GM21825 (cell line): Measurements from ENCODE around the gene SIN3B.

ENCODE experiments used
- ATAC-seq: cut with Tn5 transposase; IDR thresholded peaks from one replicate; pipeline ENCODE4 v1.9.1; 2021; ENCODE audit warnings: mild to moderate bottlenecking, moderate library complexity; ENCODE audit not compliant: unreplicated experiment

SIN3B gene

GRCh38 chr19:16822648-16823047 is 6.5 kb upstream of the SIN3B start:
- no peak for ATAC-seq

DNA sequence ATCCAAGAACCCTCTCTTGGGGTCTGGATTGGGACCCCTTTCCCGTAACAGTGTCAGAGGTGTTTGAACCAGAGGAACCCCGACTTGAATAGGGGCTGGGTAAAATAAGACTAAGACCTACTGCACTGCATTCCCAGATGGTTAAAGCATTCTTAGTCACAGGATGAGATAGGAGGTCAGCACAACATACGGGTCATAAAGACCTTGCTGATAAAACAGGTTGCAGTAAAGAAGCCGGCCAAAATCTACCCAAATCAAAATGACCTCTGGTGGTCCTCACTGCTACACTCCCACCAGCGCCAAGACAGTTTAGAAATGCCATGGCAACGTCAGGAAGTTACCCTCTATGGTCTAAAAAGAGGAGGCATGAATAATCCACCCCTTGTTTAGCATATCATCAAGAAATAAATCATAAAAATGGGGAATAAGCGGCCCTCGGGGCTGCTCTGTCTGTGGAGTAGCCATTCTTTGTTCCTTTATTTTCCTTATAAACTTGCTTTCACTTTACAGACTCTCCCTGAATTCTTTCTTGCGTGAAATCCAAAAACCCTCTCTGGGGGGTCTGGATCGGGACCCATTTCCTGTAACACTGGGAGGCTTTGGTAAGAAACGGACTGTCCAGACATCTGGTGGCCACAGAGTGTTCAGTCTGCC is 4.4 kb upstream of the SIN3B start:
- no peak for ATAC-seq

DNA sequence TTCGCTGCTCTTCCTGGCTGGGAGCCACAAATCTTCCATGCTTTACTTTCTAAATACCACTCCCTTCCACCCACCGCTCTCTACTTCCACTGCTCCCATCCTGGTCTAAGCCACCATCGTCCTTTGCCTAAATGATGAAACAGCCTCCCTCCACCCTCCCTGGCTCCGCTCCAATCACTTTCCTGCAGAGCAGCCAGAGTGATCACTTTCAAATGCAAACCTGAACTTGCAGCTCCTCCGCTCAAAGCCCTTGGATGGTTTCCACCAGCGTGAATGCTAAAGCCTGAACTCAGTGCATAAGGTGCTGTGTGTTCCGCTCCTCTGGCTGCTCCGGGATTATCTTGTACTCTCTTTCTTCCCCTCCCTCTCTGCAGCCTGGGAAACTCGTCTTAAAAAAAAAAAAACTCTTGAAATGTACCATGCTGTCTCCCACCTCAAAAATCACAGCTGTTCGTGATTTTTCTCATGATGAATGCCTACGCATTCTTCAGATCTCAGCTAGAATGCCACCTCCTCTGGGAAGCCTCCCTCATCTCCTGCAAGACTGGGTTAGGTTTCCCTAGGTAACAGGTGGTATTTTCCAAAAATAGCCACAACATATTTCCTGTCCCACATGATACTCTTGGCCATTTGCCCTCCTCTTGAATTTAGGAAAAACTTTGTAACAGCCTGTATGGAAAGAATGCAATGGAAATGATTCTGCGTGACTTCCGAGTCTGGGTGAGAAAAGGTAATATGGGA is 3.7 kb upstream of the SIN3B start:
- ATAC-seq: no peak

- ATAC-seq: no peak
Observed at GRCh38 chr19:16829822-16830289, 658 bp downstream of the SIN3B start.

GRCh38 chr19:16830679-16831078 is 1.5 kb downstream of the SIN3B start:
- no peak for ATAC-seq

- no peak for ATAC-seq
Observed at GRCh38 chr19:16831531-16831930, 2.3 kb downstream of the SIN3B start.

DNA sequence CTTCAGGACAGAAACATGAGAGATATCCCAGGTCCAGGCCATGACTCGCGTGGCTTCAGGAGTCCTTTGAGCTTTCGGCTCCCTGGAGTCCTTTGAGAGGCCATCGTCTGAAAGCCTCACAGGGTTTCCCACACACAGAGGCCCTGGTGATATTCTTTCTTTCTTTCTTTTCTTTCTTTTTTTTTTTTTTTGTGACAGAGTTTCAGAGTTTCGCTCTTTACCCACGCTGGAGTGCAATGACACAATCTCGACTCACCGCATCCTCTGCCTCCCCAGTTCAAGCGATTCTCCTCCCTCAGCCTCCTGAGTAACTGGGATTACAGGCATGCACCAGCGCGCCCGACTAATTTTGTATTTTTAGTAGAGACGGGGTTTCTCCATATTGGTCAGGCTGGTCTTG is 5.5 kb downstream of the SIN3B start:
- no peak for ATAC-seq

- no peak for ATAC-seq
Observed at GRCh38 chr19:16836115-16837034, 7.2 kb downstream of the SIN3B start.

DNA sequence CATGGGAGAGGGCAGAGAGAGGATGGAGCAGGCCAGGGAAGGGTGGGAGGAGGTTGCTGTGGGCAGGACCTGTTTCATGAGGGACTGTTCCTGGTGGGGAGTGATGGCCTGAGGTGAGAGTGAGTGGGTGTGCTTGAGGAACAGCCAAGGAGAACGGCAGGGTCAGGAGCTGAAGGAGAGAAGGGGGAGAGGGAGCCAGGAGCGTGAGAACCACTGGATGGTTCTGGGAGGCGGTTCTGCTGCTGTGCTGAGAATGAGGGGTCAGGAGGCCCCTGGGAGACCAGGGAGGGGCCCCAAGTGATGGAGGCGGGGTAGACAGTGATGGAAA is 7.8 kb downstream of the SIN3B start:
- no peak for ATAC-seq

- no peak for ATAC-seq
Observed at GRCh38 chr19:16841391-16841926, 12.3 kb downstream of the SIN3B start.

GRCh38 chr19:16846901-16847300 is 17.7 kb downstream of the SIN3B start:
- ATAC-seq: no peak

- ATAC-seq: no peak
Observed at GRCh38 chr19:16847430-16847829, 18.2 kb downstream of the SIN3B start.

- ATAC-seq: no peak
Observed at GRCh38 chr19:16849168-16849567, 20.0 kb downstream of the SIN3B start.

DNA sequence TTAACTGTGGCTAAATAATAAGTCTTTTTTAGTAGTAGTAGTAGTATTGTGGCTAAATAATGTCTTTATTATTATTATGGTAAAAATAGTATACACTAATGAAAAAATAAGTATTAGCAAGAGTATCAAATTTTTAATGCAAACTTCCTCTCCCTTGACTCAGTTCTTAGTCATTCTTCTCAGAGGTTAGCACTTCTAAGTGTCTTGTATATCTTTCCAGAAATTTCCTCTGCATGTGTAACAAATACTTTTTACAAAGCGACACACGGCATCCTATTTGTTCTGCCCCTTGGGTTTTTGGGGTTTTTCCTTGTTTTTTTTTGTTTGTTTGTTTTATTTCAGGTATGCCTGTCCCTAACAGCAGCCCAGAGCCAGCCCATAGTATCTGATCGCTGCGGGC is 20.9 kb downstream of the SIN3B start:
- ATAC-seq: no peak

- no peak for ATAC-seq
Observed at GRCh38 chr19:16851031-16851712, 22.0 kb downstream of the SIN3B start.

- ATAC-seq: no peak
Observed at GRCh38 chr19:16853066-16853465, 23.9 kb downstream of the SIN3B start.

DNA sequence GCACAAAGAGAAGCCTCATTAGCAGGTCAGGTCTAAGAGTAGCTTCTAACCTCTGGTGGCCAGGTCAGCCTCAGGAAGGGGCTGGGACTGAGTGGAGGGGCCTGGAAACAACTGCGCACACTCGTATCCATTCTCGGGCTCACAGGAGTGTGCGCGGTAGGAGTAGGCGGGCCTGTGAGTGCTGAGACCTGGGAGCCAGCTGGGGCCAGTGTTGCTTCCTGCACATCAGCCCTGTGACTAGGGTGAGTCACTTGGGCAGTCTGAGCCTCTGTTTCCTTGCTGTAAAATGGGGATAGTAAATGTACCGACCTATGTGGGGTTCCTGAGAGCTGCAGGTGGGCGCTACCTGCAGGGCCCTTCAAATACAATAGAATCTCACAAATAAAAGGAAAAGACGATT is 26.9 kb downstream of the SIN3B start:
- ATAC-seq: no peak

DNA sequence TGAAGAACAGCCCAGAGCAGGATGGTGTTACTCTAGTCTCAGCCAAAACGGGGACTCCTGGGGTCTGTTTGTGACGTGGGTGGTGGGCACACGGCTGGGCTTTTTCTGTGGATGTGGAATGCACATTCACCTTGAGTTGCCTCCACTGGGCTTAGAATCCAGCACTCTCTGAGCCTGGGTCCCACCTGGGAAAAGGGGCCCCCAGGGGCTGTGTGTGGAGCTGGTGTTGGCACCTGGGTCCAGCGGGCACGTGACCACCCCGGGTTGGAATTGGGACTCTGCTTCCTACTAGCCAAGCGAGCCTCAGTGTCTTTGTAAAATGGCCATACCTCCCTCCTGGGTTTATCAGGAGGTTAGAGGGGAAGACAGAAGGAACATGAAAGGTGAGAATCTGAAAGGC is 30.4 kb downstream of the SIN3B start:
- no peak for ATAC-seq

DNA sequence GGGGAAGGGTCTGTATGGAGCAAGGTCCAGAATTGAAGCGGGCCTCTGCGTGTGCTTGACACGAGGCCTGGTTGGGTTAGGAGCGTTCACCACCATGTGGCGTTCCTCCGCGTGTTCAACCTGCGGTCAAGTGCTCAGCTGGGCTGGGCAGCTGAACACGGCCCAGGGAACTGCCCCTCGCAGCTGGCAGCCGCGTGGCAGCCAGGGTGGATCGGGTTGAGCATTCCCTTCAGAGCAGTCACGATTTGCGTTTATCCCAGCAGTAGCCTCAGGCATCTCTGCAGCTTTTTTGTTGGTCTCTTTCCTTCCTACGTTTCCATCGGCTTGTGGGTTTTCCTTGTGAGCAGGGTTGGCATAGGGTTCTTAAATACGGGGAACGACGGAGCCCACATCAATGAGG is 30.9 kb downstream of the SIN3B start:
- ATAC-seq: no peak

GRCh38 chr19:16861011-16861410 is 31.8 kb downstream of the SIN3B start:
- ATAC-seq: no peak

GRCh38 chr19:16861834-16862233 is 32.6 kb downstream of the SIN3B start:
- no peak for ATAC-seq
